GM13976 (cell line): ENCODE results near the gene SLC4A5.

Experiments
- DNase-seq: peaks from one replicate; pipeline ENCODE4 v3.0.0; 2012; ENCODE audit warnings: low spot score
- in situ Hi-C: fragments of 300-500 bp; cut with MboI; formaldehyde crosslinking; loops from one replicate; pipeline ENCODE4 v1.12.0; 2022; ENCODE audit warnings: low sequenced_read_pairs, mixed read lengths, inconsistent platforms; ENCODE audit not compliant: unreplicated experiment
- TF ChIP-seq, protein P1 (sequence below): IDR thresholded peaks from 2 replicates; pipeline ENCODE4 v1.5.1; 2012; ENCODE audit warnings: borderline replicate concordance, mild to moderate bottlenecking; ENCODE audit not compliant: insufficient read depth; ENCODE audit errors: extremely low read depth, missing control alignments, control extremely low read depth

The SLC4A5 gene

DNA sequence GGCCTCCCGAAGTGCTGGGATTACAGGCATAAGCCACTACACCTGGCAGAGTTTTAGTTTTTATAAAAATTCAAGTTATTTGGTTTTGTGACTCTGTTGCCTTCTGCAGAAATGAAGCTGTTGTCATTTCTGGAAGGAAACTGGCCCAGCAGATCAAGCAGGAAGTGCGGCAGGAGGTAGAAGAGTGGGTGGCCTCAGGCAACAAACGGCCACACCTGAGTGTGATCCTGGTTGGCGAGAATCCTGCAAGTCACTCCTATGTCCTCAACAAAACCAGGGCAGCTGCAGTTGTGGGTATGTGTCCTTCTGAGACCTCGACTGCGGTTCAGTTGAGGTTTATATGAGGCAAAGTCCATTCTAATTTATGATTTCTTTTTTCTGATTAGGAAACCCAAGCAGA, 137.6 kb downstream of the SLC4A5 start:
- no peak for DNase-seq
- in situ Hi-C loops: no loop called here
- TF ChIP-seq, protein P1, sequence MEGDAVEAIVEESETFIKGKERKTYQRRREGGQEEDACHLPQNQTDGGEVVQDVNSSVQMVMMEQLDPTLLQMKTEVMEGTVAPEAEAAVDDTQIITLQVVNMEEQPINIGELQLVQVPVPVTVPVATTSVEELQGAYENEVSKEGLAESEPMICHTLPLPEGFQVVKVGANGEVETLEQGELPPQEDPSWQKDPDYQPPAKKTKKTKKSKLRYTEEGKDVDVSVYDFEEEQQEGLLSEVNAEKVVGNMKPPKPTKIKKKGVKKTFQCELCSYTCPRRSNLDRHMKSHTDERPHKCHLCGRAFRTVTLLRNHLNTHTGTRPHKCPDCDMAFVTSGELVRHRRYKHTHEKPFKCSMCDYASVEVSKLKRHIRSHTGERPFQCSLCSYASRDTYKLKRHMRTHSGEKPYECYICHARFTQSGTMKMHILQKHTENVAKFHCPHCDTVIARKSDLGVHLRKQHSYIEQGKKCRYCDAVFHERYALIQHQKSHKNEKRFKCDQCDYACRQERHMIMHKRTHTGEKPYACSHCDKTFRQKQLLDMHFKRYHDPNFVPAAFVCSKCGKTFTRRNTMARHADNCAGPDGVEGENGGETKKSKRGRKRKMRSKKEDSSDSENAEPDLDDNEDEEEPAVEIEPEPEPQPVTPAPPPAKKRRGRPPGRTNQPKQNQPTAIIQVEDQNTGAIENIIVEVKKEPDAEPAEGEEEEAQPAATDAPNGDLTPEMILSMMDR: no peak

DNA sequence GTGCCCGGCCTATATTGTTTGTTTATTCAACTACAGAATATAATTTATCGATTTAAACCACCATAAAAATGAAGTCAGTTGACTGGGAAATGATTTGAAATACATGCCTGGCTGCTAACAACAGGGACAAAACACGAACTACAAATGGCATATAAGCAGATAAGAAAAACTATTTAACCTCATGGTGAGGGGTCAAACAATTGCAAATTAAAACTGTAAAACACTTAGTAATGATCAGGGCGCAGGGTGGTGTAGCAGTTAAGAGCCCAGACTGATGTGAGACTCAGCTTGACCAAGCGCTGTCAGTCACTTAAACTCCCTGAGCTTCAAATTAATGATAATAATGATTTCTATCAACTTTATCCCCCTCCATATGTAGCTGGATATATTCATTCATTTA, 138.1 kb downstream of the SLC4A5 start:
- TF ChIP-seq, protein P1: no peak
- in situ Hi-C loops: no loop called here
- DNase-seq: no peak

DNA sequence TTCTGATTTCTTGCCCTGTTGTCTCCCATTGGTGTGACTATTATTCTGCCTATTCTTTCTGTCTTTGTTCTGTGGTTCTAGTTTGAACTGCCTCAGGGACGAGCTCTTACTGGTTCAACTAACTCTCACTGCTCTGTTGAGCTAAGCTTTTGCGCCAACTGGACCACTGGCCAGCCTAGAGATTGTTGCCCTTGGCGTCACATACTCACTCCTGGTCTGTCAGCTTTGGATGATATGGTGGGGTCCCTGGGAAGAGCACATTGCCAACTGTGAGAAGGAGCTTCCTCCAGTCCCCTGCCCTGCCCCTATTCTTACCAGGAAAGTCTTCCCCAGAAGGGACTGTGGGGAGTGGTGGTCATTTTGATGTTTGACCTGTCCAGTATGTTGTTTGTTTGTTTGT, 138.8 kb downstream of the SLC4A5 start:
- in situ Hi-C loops: no loop called here
- DNase-seq: no peak
- TF ChIP-seq, protein P1: no peak

DNA sequence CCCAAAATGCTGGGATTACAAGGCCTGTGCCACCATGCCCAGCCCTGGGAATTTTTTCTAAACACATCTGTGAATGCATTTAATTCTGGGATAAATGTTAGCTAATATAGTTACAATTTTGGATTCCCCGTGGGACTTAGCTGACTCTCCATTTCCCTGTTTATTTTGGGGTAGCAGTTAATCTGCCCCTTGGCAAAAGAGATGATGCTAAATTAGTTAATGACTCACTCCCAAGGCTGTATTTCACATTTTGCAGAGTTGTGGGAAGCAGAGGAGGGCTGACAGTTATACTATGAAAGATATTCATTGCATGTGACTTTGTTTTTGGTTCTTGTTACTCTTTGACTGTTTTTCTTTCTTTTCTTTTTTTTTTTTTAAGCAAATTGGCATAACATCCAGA, 141.6 kb downstream of the SLC4A5 start:
- in situ Hi-C loops: no loop called here
- no peak for DNase-seq
- TF ChIP-seq, protein P1: no peak

DNA sequence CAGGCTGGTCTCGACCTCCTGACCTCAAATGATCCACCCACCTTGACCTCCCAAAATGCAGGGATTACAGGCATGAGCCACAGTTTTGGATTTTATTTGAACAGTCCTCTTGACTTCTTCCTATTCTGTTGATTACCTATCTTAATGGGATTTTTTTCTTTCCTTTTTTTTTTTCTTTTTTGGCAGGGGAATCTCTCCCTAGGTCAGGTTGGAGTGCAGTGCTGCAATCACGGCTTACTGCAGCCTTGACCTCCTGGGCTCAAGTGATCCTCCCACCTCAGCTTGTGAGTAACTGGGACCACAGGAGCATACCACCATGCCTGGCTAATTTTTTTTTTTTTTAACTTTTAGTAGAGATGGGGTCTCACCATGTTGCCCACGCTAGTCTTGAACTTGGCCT, 142.0 kb downstream of the SLC4A5 start:
- TF ChIP-seq, protein P1: no peak
- DNase-seq: no peak
- in situ Hi-C loops: no loop called here

DNA sequence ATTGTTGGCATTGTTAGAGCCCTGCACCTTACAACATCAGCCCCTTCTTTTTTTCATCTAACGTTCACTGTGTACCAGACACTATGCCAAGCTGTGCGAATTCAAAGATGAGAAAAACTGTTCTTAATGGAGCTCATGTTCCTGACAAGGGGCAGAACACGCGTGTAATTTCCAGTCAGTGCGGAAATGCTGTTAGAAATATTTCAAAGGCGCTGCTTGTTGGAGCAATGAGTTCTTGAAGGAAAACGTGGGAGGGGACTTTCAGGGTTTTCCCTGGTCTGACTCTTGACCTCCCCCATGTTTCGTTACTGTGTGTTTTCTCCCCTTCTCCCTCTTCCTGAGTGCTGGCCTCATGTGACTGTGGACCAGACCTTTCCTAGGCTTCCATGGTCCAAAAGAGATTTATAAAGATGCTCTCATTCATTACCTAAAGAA, 143.3 kb downstream of the SLC4A5 start:
- TF ChIP-seq, protein P1: no peak
- peak; percentile 33 for DNase-seq
- in situ Hi-C loops: no loop called here

DNA sequence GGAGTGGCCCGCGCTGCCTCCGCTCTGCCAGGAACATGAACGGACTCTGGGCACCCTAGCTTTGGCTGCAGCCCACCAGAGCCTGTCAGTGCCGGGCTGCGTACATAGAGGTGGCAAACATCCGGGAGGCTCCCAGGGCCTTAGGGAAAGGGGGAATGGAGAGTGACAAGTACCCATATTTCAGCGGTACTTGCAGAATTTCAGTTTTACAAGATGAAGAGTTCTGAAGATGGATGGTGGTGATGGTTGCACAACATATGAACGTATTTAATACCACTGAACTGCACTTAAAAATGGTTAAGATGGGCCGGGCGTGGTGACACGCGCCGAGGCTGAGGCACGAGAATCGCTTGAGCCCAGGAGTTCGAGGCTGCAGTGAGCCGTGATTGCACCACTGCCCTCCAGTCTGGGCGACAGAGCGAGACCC, 143.9 kb downstream of the SLC4A5 start:
- no peak for DNase-seq
- in situ Hi-C loops: no loop called here
- TF ChIP-seq, protein P1: no peak
